T-helper 2 cell treated with Interferon-gamma antibody and Interleukin-4, amounts not matched to agents 5 μg/mL and 100 μg/mL, for 36 hours (primary cell): ENCODE results near the gene TPPP2.

ENCODE experiments used
- DNase-seq: peaks from one replicate; pipeline ENCODE4 v3.0.0; 2021; ENCODE audit warnings: low spot score
- H3K27ac Mint-ChIP-seq: one replicate; pipeline ENCODE4 v1.8.0; 2021; ENCODE audit warnings: mild to moderate bottlenecking, mixed read lengths
- H3K27me3 Mint-ChIP-seq: one replicate; pipeline ENCODE4 v1.8.0; 2021; ENCODE audit warnings: low read depth, mixed read lengths
- H3K36me3 Mint-ChIP-seq: one replicate; pipeline ENCODE4 v1.8.0; 2021; ENCODE audit warnings: low read depth, mixed read lengths
- H3K4me1 Mint-ChIP-seq: one replicate; pipeline ENCODE4 v1.8.0; 2021; ENCODE audit warnings: low read depth, mixed read lengths
- H3K4me3 Mint-ChIP-seq: one replicate; pipeline ENCODE4 v1.8.0; 2022; ENCODE audit warnings: mild to moderate bottlenecking, moderate library complexity, mixed read lengths
- H3K9me3 Mint-ChIP-seq: one replicate; pipeline ENCODE4 v1.8.0; 2021; ENCODE audit warnings: mixed read lengths

The TPPP2 gene

GRCh38 chr14:21053184-21054122 is 23.4 kb downstream of the TPPP2 start:
- peaks cover 15% of the 10 kb centered on the region for H3K27me3 Mint-ChIP-seq

GRCh38 chr14:21054123-21054767 is 24.2 kb downstream of the TPPP2 start:
- H3K4me3 Mint-ChIP-seq = no peak overlapping the region
- no peak overlapping the region for H3K27ac Mint-ChIP-seq
- peaks cover 13% of the 10 kb centered on the region for H3K27me3 Mint-ChIP-seq
- H3K4me1 Mint-ChIP-seq = no peaks in the 10 kb centered on the region
- no peaks in the 10 kb centered on the region for H3K36me3 Mint-ChIP-seq
- H3K9me3 Mint-ChIP-seq = no peaks in the 10 kb centered on the region
- DNase-seq = no peak

More at GRCh38 chr14:21053184-21054122, 23.4 kb downstream of the TPPP2 start:
- Mint-ChIP-seq H3K9me3 (no peaks in the 10 kb centered on the region), H3K36me3 (no peaks in the 10 kb centered on the region), H3K4me3 (no peak overlapping the region), H3K27ac (no peak overlapping the region), H3K4me1 (no peaks in the 10 kb centered on the region)
- no peak for DNase-seq

GRCh38 chr14:21054768-21055145 is 24.7 kb downstream of the TPPP2 start:
- Mint-ChIP-seq H3K9me3 (no peaks in the 10 kb centered on the region), H3K27ac (no peak overlapping the region), H3K27me3 (peaks cover 11% of the 10 kb centered on the region), H3K4me3 (no peak overlapping the region), H3K4me1 (no peaks in the 10 kb centered on the region), H3K36me3 (no peaks in the 10 kb centered on the region)
- DNase-seq = no peak

GRCh38 chr14:21055432-21056117 is 25.6 kb downstream of the TPPP2 start:
- H3K4me3 Mint-ChIP-seq = no peak overlapping the region
- peaks cover 16% of the 10 kb centered on the region for H3K27me3 Mint-ChIP-seq
- DNase-seq = no peak
- no peaks in the 10 kb centered on the region for H3K36me3 Mint-ChIP-seq
- H3K9me3 Mint-ChIP-seq = no peaks in the 10 kb centered on the region
- no peak overlapping the region for H3K27ac Mint-ChIP-seq
- no peaks in the 10 kb centered on the region for H3K4me1 Mint-ChIP-seq

GRCh38 chr14:21056520-21057163 is 26.6 kb downstream of the TPPP2 start:
- no peaks in the 10 kb centered on the region for H3K36me3 Mint-ChIP-seq
- no peaks in the 10 kb centered on the region for H3K9me3 Mint-ChIP-seq
- H3K27me3 Mint-ChIP-seq = peaks cover 22% of the 10 kb centered on the region
- no peak for DNase-seq
- H3K4me1 Mint-ChIP-seq = no peaks in the 10 kb centered on the region
- no peak overlapping the region for H3K27ac Mint-ChIP-seq
- H3K4me3 Mint-ChIP-seq = no peak overlapping the region

DNA sequence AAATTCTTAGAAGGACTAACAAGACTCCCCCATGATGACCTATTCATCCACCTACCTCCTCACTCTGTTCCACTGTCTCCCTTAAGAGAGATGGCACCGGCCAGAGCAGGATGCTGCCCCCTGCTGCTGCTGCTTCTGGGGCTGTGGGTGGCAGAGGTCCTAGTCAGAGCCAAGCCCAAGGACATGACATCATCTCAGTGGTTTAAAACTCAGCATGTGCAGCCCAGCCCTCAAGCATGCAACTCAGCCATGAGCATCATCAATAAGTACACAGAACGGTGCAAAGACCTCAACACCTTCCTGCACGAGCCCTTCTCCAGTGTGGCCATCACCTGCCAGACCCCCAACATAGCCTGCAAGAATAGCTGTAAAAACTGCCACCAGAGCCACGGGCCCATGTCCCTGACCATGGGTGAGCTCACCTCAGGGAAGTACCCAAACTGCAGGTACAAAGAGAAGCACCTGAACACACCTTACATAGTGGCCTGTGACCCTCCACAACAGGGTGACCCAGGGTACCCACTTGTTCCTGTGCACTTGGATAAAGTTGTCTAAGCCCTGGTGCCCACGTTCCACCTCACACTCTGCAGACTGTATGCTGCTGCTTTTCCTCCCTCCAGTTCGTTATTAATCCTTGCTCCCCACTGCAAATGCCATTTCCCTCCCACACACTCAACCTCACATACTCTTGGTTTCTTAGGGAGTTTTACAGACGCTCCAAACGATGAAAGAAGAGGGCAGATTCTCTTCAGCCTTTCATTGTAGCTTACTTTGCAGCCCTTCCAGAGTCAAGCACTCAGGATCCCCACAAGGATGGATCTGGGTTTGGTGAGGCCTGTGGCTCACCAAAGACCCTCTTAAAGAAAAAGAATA is 28.0 kb downstream of the TPPP2 start, which contains the start of gene RNASE8:
Gene RNASE8, plus strand, starts transcription at position 20 of the 873 bp plus-strand sequence. Its CDS starts 71 bp downstream, at position 91.
- DNase-seq = no peak

GRCh38 chr14:21058903-21059302 is 28.9 kb downstream of the TPPP2 start:
- no peaks in the 10 kb centered on the region for H3K9me3 Mint-ChIP-seq
- H3K27me3 Mint-ChIP-seq = peaks cover 34% of the 10 kb centered on the region
- H3K36me3 Mint-ChIP-seq = no peaks in the 10 kb centered on the region
- no peak overlapping the region for H3K4me3 Mint-ChIP-seq
- no peak overlapping the region for H3K27ac Mint-ChIP-seq
- H3K4me1 Mint-ChIP-seq = no peaks in the 10 kb centered on the region
- DNase-seq = no peak

More for the DNA sequence above, 28.0 kb downstream of the TPPP2 start, which contains the start of gene RNASE8:
- Mint-ChIP-seq H3K4me1 (no peaks in the 10 kb centered on the region), H3K4me3 (no peak within 1 kb of the TSS), H3K27me3 (peaks cover 26% of the 10 kb centered on the region), H3K27ac (no peak within 1 kb of the TSS), H3K9me3 (no peaks in the 10 kb centered on the region), H3K36me3 (no peaks in the 10 kb centered on the region)

- Mint-ChIP-seq H3K27me3 (peaks cover 35% of the 10 kb centered on the region), H3K4me3 (no peak overlapping the region), H3K36me3 (no peaks in the 10 kb centered on the region), H3K4me1 (no peaks in the 10 kb centered on the region), H3K9me3 (no peaks in the 10 kb centered on the region), H3K27ac (no peak overlapping the region)
- no peak for DNase-seq
Measured at GRCh38 chr14:21059842-21060613, 30.0 kb downstream of the TPPP2 start.

GRCh38 chr14:21060614-21061346 is 30.8 kb downstream of the TPPP2 start:
- Mint-ChIP-seq H3K27ac (no peak overlapping the region), H3K36me3 (no peaks in the 10 kb centered on the region), H3K27me3 (peaks cover 42% of the 10 kb centered on the region), H3K9me3 (no peaks in the 10 kb centered on the region), H3K4me1 (no peaks in the 10 kb centered on the region), H3K4me3 (no peak overlapping the region)
- no peak for DNase-seq

DNA sequence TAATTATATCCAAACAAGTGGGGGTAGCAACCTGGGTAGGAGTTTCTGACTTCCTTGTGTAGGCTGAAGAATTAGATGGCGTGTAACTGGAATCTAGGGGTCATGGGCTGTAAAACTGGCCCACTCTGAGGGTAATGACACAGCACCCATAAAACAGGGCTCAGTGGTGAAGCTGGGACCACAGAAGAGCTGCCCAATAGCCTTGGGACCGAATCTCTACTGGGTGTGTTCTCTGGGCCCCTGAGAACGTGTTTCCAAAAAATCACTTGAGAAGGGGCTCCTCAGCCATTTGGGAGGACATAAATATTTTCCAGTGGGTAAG is 31.3 kb downstream of the TPPP2 start:
- Mint-ChIP-seq H3K36me3 (no peaks in the 10 kb centered on the region), H3K4me1 (no peaks in the 10 kb centered on the region), H3K4me3 (no peak overlapping the region), H3K9me3 (no peaks in the 10 kb centered on the region), H3K27me3 (peaks cover 46% of the 10 kb centered on the region), H3K27ac (no peak overlapping the region)
- DNase-seq = no peak

DNA sequence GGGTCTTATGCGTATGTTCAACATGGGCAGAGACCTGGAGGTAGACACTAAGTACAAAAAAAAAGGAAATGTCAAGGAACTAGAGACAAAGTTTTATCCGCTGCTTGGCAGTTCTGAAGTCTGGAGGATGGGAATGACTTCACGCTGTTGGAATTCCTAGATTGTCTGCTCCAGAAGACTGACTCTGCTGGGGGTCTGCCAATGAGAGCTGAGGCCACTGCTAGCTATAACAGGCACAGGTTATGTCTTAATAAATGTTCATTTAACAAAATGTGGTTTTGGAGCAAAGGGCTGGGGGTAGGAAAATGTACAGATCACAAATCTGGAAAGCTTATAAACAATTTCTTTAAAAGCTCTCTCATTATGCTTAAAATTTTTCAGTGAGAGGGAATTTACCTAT is 33.5 kb downstream of the TPPP2 start:
- Mint-ChIP-seq H3K4me3 (no peak overlapping the region), H3K9me3 (no peaks in the 10 kb centered on the region), H3K4me1 (peaks cover under 1% of the 10 kb centered on the region), H3K36me3 (no peaks in the 10 kb centered on the region), H3K27me3 (peaks cover 60% of the 10 kb centered on the region), H3K27ac (no peak overlapping the region)
- no peak for DNase-seq

DNA sequence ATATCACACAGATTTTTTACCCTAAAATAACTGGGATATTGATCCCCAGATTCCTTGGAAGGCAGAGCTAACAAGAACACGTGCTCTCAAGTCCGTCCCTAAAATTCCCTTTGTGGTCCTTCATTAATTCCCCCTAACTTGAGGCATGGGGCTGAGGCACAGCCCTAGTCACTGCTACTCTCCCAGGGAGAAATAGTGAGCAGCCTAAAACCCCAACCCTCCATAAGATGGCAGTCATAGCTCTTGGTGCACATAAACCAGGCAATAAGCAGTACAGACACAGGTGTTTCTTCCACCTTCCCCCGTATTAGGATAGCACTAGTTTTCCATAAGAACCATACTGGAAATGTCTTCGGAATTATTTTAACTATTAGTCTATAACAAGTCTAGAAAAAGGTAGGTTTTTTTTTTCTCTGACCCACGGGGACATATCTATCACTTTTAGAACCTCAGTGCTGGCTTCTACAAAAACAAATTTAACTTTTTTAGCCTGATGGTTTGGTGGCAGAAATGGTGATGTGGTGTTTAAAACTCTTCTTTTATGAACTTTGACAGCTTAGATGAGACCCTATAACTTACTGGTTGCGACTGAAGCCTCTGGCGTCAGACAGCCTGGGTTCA is 37.0 kb downstream of the TPPP2 start:
- no peak for DNase-seq
- H3K4me1 Mint-ChIP-seq = peaks cover 20% of the 10 kb centered on the region
- no peaks in the 10 kb centered on the region for H3K36me3 Mint-ChIP-seq
- no peak overlapping the region for H3K4me3 Mint-ChIP-seq
- H3K9me3 Mint-ChIP-seq = no peaks in the 10 kb centered on the region
- no peak overlapping the region for H3K27ac Mint-ChIP-seq
- peaks cover 75% of the 10 kb centered on the region for H3K27me3 Mint-ChIP-seq
